Activated CD4-positive, alpha-beta T cell treated with anti-CD3 and anti-CD28 coated beads for 36 hours (primary cell): Measurements from ENCODE around the gene DNAJB5. TPM values are rescaled to one million over a fixed set of nuclear protein-coding genes. Genes with fewer than 3 reads are reported as not detected.
"Not testable (repeated sequence)": the region's sequence is repeated elsewhere in the genome, so short reads cannot be mapped to it uniquely, and the experiment has no call there.

Source experiments
- ATAC-seq: fragments of 200-7000 bp; cut with Tn5 transposase; one replicate; pipeline ENCODE4 v1.10.0; 2021; ENCODE audit warnings: mild to moderate bottlenecking, moderate library complexity
- CTCF ChIA-PET: fragments of 350-600 bp; sonication (Branson Sonifier 250); formaldehyde crosslinking; loops from one replicate; lab custom pipeline; 2021; ENCODE audit warnings: antibody characterized with exemption; lab: Charles Lee
- POLR2A ChIA-PET: fragments of 350-600 bp; sonication (Branson Sonifier 250); formaldehyde crosslinking; loops from one replicate; lab custom pipeline; 2021; ENCODE audit warnings: antibody characterized with exemption, inconsistent platforms; lab: Charles Lee
- DNase-seq: peaks from one replicate; pipeline ENCODE4 v3.0.0-alpha.2; 2020
- H3K27ac Mint-ChIP-seq: one replicate; pipeline ENCODE4 v1.8.0; 2021; ENCODE audit warnings: mixed read lengths
- H3K27me3 Mint-ChIP-seq: one replicate; pipeline ENCODE4 v1.8.0; 2021; ENCODE audit warnings: mixed read lengths
- H3K36me3 Mint-ChIP-seq: one replicate; pipeline ENCODE4 v1.8.0; 2021; ENCODE audit warnings: low read depth, mixed read lengths
- H3K4me1 Mint-ChIP-seq: one replicate; pipeline ENCODE4 v1.8.0; 2021; ENCODE audit warnings: mixed read lengths
- H3K4me3 Mint-ChIP-seq: one replicate; pipeline ENCODE4 v1.8.0; 2021; ENCODE audit warnings: mild to moderate bottlenecking, moderate library complexity, mixed read lengths
- H3K9me3 Mint-ChIP-seq: one replicate; pipeline ENCODE4 v1.8.0; 2021; ENCODE audit warnings: low read depth, mixed read lengths
- intact Hi-C, 2 experiments: fragments of 100-400 bp; cut with DNase I in 1 of 2; cut with micrococcal nuclease in 1 of 2; formaldehyde crosslinking; loops; one replicate each; pipeline versions ENCODE4 v1.14.2 to v1.15.1; 2022 to 2024; cut with DNase I, micrococcal nuclease
- total RNA-seq, 2 experiments: library from RNA; stranded (reverse); gene quantifications; one replicate each; pipeline ENCODE4 v1.2.3, GENCODE V29; 2021

The DNAJB5 gene
- total RNA-seq = 10 to 100 TPM; 10.3 to 11.3 TPM

GRCh38 chr9:34989003-34989945 is at the start of gene DNAJB5:
DNAJB5 (plus strand) TSS chr9:34989745; CDS start chr9:34990631, 886 bp downstream.
- DNase-seq (peak; percentile 98), ATAC-seq (peak; percentile 88)
- Mint-ChIP-seq H3K4me1 (peaks cover 82% of the 10 kb centered on the region), H3K36me3 (peaks cover 5% of the 10 kb centered on the region), H3K4me3 (peak within 1 kb of the TSS; percentile 78), H3K9me3 (no peaks in the 10 kb centered on the region), H3K27me3 (no peaks in the 10 kb centered on the region), H3K27ac (peak within 1 kb of the TSS; percentile 94)
- POLR2A ChIA-PET = interaction anchor here (1.3 kb wide), 1 partner anchor 13 kb away, joined by 5 read pairs; no protein-coding TSS in a partner anchor
- CTCF ChIA-PET = interaction anchor here (0.6 to 2.3 kb wide), 6 partner anchors 13 to 105 kb away, joined by 3 to 5 read pairs (median 4); no protein-coding TSS in a partner anchor
- intact Hi-C loops = loop anchor here (1.0 to 5.0 kb wide), 12 partner anchors 83 to 1172 kb away; partner anchors contain the start of genes VCP (in 2 of the 2), CCDC107 (in 1 of the 2), DCTN3 (in 1 of the 2) and GALT (in 1 of the 2)

- H3K27me3 Mint-ChIP-seq, H3K27ac Mint-ChIP-seq, ATAC-seq, H3K9me3 Mint-ChIP-seq, POLR2A ChIA-PET, H3K4me1 Mint-ChIP-seq, H3K4me3 Mint-ChIP-seq, DNase-seq, H3K36me3 Mint-ChIP-seq: not testable (repeated sequence)
- intact Hi-C loops = loop anchor here in 1 of 2 experiments (5.0 kb wide), 1 partner anchor 432 kb away; no protein-coding TSS in a partner anchor
- CTCF ChIA-PET = interaction anchor here (0.7 to 1.1 kb wide), 3 partner anchors 9 to 103 kb away, joined by 3 to 4 read pairs (median 4); no protein-coding TSS in a partner anchor
Observed at GRCh38 chr9:34939989-34940388, 49.6 kb upstream of the DNAJB5 start.

- intact Hi-C loops = no loop called here
- Mint-ChIP-seq H3K36me3 (no peaks in the 10 kb centered on the region), H3K9me3 (no peaks in the 10 kb centered on the region), H3K4me1 (no peaks in the 10 kb centered on the region), H3K27ac (no peak overlapping the region), H3K27me3 (peaks cover 15% of the 10 kb centered on the region), H3K4me3 (no peak overlapping the region)
- DNase-seq (no peak), ATAC-seq (no peak)
- ChIA-PET CTCF (no interaction called here), POLR2A (no interaction called here)
Observed at GRCh38 chr9:34948451-34948850, 41.1 kb upstream of the DNAJB5 start.

GRCh38 chr9:34954225-34954624 is 35.3 kb upstream of the DNAJB5 start:
- POLR2A ChIA-PET = no interaction called here
- intact Hi-C loops = no loop called here
- peaks cover 33% of the 10 kb centered on the region for H3K27me3 Mint-ChIP-seq
- DNase-seq (no peak), ATAC-seq (no peak)
- peaks cover 2% of the 10 kb centered on the region for H3K4me1 Mint-ChIP-seq
- CTCF ChIA-PET = no interaction called here
- H3K27ac Mint-ChIP-seq = no peak overlapping the region
- H3K9me3 Mint-ChIP-seq = no peaks in the 10 kb centered on the region
- H3K36me3 Mint-ChIP-seq = no peaks in the 10 kb centered on the region
- H3K4me3 Mint-ChIP-seq = no peak overlapping the region

- POLR2A ChIA-PET, intact Hi-C loops, H3K27ac Mint-ChIP-seq, H3K36me3 Mint-ChIP-seq, DNase-seq, H3K4me1 Mint-ChIP-seq, H3K4me3 Mint-ChIP-seq, H3K9me3 Mint-ChIP-seq, ATAC-seq: not testable (repeated sequence)
- peaks cover 48% of the 10 kb centered on the region for H3K27me3 Mint-ChIP-seq
- CTCF ChIA-PET = interaction anchor here (0.6 kb wide), 1 partner anchor 56 kb away, joined by 3 read pairs; no protein-coding TSS in a partner anchor
Observed at GRCh38 chr9:34956066-34956465, 33.5 kb upstream of the DNAJB5 start.

- Mint-ChIP-seq H3K4me1 (peaks cover 13% of the 10 kb centered on the region), H3K4me3 (no peak overlapping the region), H3K36me3 (no peaks in the 10 kb centered on the region), H3K27me3 (peaks cover 51% of the 10 kb centered on the region), H3K27ac (no peak overlapping the region), H3K9me3 (no peaks in the 10 kb centered on the region)
- intact Hi-C loops = no loop called here
- ChIA-PET CTCF (no interaction called here), POLR2A (no interaction called here)
- ATAC-seq = peak; percentile 23
- DNase-seq = no peak
Observed at GRCh38 chr9:34956648-34957047, 32.9 kb upstream of the DNAJB5 start.

- ATAC-seq (peak; percentile 49), DNase-seq (peak; percentile 46)
- peak within 1 kb of the TSS; percentile 32 for H3K4me3 Mint-ChIP-seq
- H3K27me3 Mint-ChIP-seq = peaks cover 51% of the 10 kb centered on the region
- POLR2A ChIA-PET = no interaction called here
- H3K36me3 Mint-ChIP-seq = no peaks in the 10 kb centered on the region
- peaks cover 24% of the 10 kb centered on the region for H3K4me1 Mint-ChIP-seq
- CTCF ChIA-PET = no interaction called here
- intact Hi-C loops = no loop called here
- H3K27ac Mint-ChIP-seq = no peak within 1 kb of the TSS
- no peaks in the 10 kb centered on the region for H3K9me3 Mint-ChIP-seq
Observed at GRCh38 chr9:34957492-34958410, 31.8 kb upstream of the DNAJB5 start, which contains the start of gene PHF24. PHF24 (plus strand) TSS chr9:34958285; CDS start chr9:34971299, 13,014 bp downstream.

GRCh38 chr9:34958411-34958982 is 31.0 kb upstream of the DNAJB5 start:
- ChIA-PET CTCF (no interaction called here), POLR2A (no interaction called here)
- ATAC-seq = no peak

GRCh38 chr9:34959461-34959860 is 30.1 kb upstream of the DNAJB5 start:
- Mint-ChIP-seq H3K4me3 (no peak overlapping the region), H3K9me3 (no peaks in the 10 kb centered on the region), H3K27ac (no peak overlapping the region), H3K4me1 (peaks cover 28% of the 10 kb centered on the region), H3K27me3 (peaks cover 49% of the 10 kb centered on the region), H3K36me3 (no peaks in the 10 kb centered on the region)
- intact Hi-C loops = no loop called here
- DNase-seq (no peak), ATAC-seq (no peak)
- ChIA-PET CTCF (interaction anchor here (1.8 kb wide), 1 partner anchor 23 kb away, joined by 3 read pairs; no protein-coding TSS in a partner anchor), POLR2A (no interaction called here)

More at GRCh38 chr9:34958411-34958982, 31.0 kb upstream of the DNAJB5 start:
- peaks cover 46% of the 10 kb centered on the region for H3K27me3 Mint-ChIP-seq
- no peaks in the 10 kb centered on the region for H3K9me3 Mint-ChIP-seq
- H3K4me1 Mint-ChIP-seq = peaks cover 28% of the 10 kb centered on the region
- no peak for DNase-seq
- intact Hi-C loops = no loop called here
- H3K36me3 Mint-ChIP-seq = no peaks in the 10 kb centered on the region
- H3K4me3 Mint-ChIP-seq = peak overlapping the region; percentile 20
- H3K27ac Mint-ChIP-seq = no peak overlapping the region

GRCh38 chr9:34961574-34962490 is 27.7 kb upstream of the DNAJB5 start:
- Mint-ChIP-seq H3K4me1 (peaks cover 28% of the 10 kb centered on the region), H3K36me3 (no peaks in the 10 kb centered on the region), H3K9me3 (no peaks in the 10 kb centered on the region), H3K4me3 (no peak overlapping the region), H3K27me3 (peaks cover 48% of the 10 kb centered on the region), H3K27ac (no peak overlapping the region)
- POLR2A ChIA-PET = interaction anchor here (0.6 kb wide), 2 partner anchors 93 to 926 kb away, joined by 3 to 4 read pairs; no protein-coding TSS in a partner anchor
- peak; percentile 85 for ATAC-seq
- intact Hi-C loops = loop anchor here in 1 of 2 experiments (2.0 kb wide), 1 partner anchor 23 kb away; no protein-coding TSS in a partner anchor
- peak; percentile 55 for DNase-seq
- CTCF ChIA-PET = interaction anchor here (0.6 to 1.9 kb wide), 5 partner anchors 10 to 450 kb away, joined by 3 to 9 read pairs (median 4); no protein-coding TSS in a partner anchor
